K562 (cell line): ENCODE data around the gene FKRP. TPM values are rescaled to one million over a fixed set of nuclear protein-coding genes. Genes with fewer than 3 reads are reported as not detected.

Experiments used
- ATF2 ChIP-seq: sonication (generic); formaldehyde crosslinking; IDR thresholded peaks from 2 replicates; pipeline ENCODE4 v1.8.1; 2022; ENCODE audit warnings: missing genetic modification reagents
- BACH1 ChIP-seq: fragments of 200-800 bp; sonication (Bioruptor generic); IDR thresholded peaks from 2 replicates; pipeline ENCODE4 v1.6.1; 2016; ENCODE audit warnings: missing genetic modification characterization, missing compliant biosample characterization
- DMBX1 ChIP-seq: fragments of 250-450 bp; sonication (Bioruptor Pico); IDR thresholded peaks from 2 replicates; pipeline ENCODE4 v1.8.0; 2022; ENCODE audit warnings: inconsistent platforms, mild to moderate bottlenecking, moderate library complexity, borderline replicate concordance
- ETV1 ChIP-seq: fragments of 450-650 bp; conservative IDR thresholded peaks from 2 replicates; pipeline ENCODE4 v1.6.1; 2016; ENCODE audit warnings: missing genetic modification characterization, control low read depth, low read depth, missing compliant biosample characterization
- FOS ChIP-seq: IDR thresholded peaks from 3 replicates; pipeline ENCODE4 v1.6.1; 2011; ENCODE audit not compliant: insufficient read length; ENCODE audit errors: extremely low read depth
- FOXK2 ChIP-seq, 2 experiments: fragments of 450-650 bp; IDR thresholded peaks in 1 of 2; conservative IDR thresholded peaks in 1 of 2; 2 replicates each; pipeline ENCODE4 v1.6.1; 2016; ENCODE audit warnings: low read depth in 2 of 2, mild to moderate bottlenecking in 1 of 2
- HLTF ChIP-seq: fragments of 450-650 bp; IDR thresholded peaks from 2 replicates; pipeline ENCODE4 v1.6.1; 2016
- JUN ChIP-seq, 2 experiments: sonication (generic) in 1 of 2; formaldehyde crosslinking in 1 of 2; IDR thresholded peaks; 2 replicates each; pipeline versions ENCODE4 v1.6.1 to v1.8.0; 2012 to 2022; ENCODE audit warnings: borderline replicate concordance in 2 of 2, mild to moderate bottlenecking in 2 of 2, improper control_type of control experiment in 1 of 2, low read depth in 1 of 2, low read length in 1 of 2, missing genetic modification reagents in 1 of 2
- MECOM ChIP-seq: fragments of 250-450 bp; sonication (Bioruptor Pico); IDR thresholded peaks from 2 replicates; pipeline ENCODE4 v1.8.0; 2022; ENCODE audit warnings: inconsistent platforms
- NFRKB ChIP-seq: fragments of 450-650 bp; IDR thresholded peaks from 2 replicates; pipeline ENCODE4 v1.6.1; 2016; ENCODE audit warnings: low read depth
- NR1H2 ChIP-seq: sonication (generic); formaldehyde crosslinking; IDR thresholded peaks from 2 replicates; pipeline ENCODE4 v1.4.0; 2020; ENCODE audit warnings: mild to moderate bottlenecking, missing genetic modification reagents
- NR2C1 ChIP-seq, 2 experiments: fragments of 450-650 bp; IDR thresholded peaks; 2 replicates each; pipeline ENCODE4 v1.6.1; 2017; ENCODE audit warnings: mild to moderate bottlenecking in 2 of 2, antibody characterized with exemption in 1 of 2, inconsistent platforms in 1 of 2, missing compliant biosample characterization in 1 of 2, missing genetic modification characterization in 1 of 2
- NR2F6 ChIP-seq: fragments of 450-650 bp; formaldehyde crosslinking; IDR thresholded peaks from 2 replicates; pipeline ENCODE4 v1.4.0; 2020; ENCODE audit warnings: mild to moderate bottlenecking
- PHF21A ChIP-seq: fragments of 450-650 bp; IDR thresholded peaks from 2 replicates; pipeline ENCODE4 v1.6.1; 2017; ENCODE audit warnings: low read depth, borderline replicate concordance
- SAFB ChIP-seq: fragments of 200-400 bp; formaldehyde crosslinking; IDR thresholded peaks from 2 replicates; pipeline ENCODE4 v1.6.1; 2017; ENCODE audit warnings: low read depth, low read length, borderline replicate concordance
- SAFB2 ChIP-seq: fragments of 200-400 bp; formaldehyde crosslinking; IDR thresholded peaks from 2 replicates; pipeline ENCODE4 v1.6.1; 2018; ENCODE audit warnings: borderline replicate concordance, low read length, low read depth, moderate library complexity; ENCODE audit not compliant: severe bottlenecking
- SMARCA4 ChIP-seq: fragments of 450-650 bp; IDR thresholded peaks from 2 replicates; pipeline ENCODE4 v1.6.1; 2016
- STAG1 ChIP-seq: sonication (generic); formaldehyde crosslinking; IDR thresholded peaks from 2 replicates; pipeline ENCODE4 v1.5.0; 2020; ENCODE audit warnings: missing genetic modification reagents, borderline replicate concordance
- STAT5A ChIP-seq: IDR thresholded peaks from 2 replicates; pipeline ENCODE4 v1.6.1; 2012; ENCODE audit warnings: low read length, inconsistent platforms, borderline replicate concordance
- ZKSCAN1 ChIP-seq: fragments of 150-350 bp; IDR thresholded peaks from 2 replicates; pipeline ENCODE4 v1.6.1; 2016; ENCODE audit warnings: low read depth, low read length
- ZNF224 ChIP-seq: sonication (generic); formaldehyde crosslinking; IDR thresholded peaks from 2 replicates; pipeline ENCODE4 v1.8.0; 2022; ENCODE audit warnings: mild to moderate bottlenecking, missing genetic modification reagents
- ZNF384 ChIP-seq: IDR thresholded peaks from 2 replicates; pipeline ENCODE4 v1.6.1; 2012; ENCODE audit warnings: low read depth, low read length, improper control_type of control experiment
- ZNF75A ChIP-seq: fragments of 450-650 bp; formaldehyde crosslinking; IDR thresholded peaks from 2 replicates; pipeline ENCODE4 v1.4.0; 2020; ENCODE audit warnings: mild to moderate bottlenecking
- ZNF766 ChIP-seq: fragments of 200-800 bp; sonication (Bioruptor generic); conservative IDR thresholded peaks from 2 replicates; pipeline ENCODE4 v1.6.1; 2016; ENCODE audit warnings: missing genetic modification characterization, missing compliant biosample characterization
- ZNF830 ChIP-seq: fragments of 250-450 bp; sonication (Bioruptor Pico); IDR thresholded peaks from 2 replicates; pipeline ENCODE4 v1.5.0; 2021; ENCODE audit warnings: mild to moderate bottlenecking
- polyA plus RNA-seq, 8 experiments: library from polyadenylated mRNA; depleted of rRNA in 4 of 8; stranded (reverse) in 5 of 8; unstranded in 3 of 8; fragments of >200 nt; fragmentation: Nextera tagmentation in 2 of 8; fragmentation: Illumina TruSeq in 1 of 8; extraction: Ambion mirVana in 2 of 8; extraction: Trizol in 1 of 8; gene quantifications; 2 replicates each; pipeline versions ENCODE4 v1.2.1 to v1.2.3, GENCODE V29; 2011 to 2014; ENCODE audit warnings: inconsistent platforms in 1 of 8, missing spikeins in 1 of 8
- total RNA-seq, 7 experiments: library from RNA; depleted of rRNA in 6 of 7; stranded (reverse); fragments of >200 nt in 6 of 7; fragmentation: Illumina TruSeq in 2 of 7; extraction: Trizol in 2 of 7; gene quantifications; 2 replicates each; pipeline versions ENCODE4 v1.2.1 to v1.2.3, GENCODE V29; 2011 to 2021; ENCODE audit warnings: low replicate concordance in 1 of 7
- TF ChIP-seq, protein P1 (sequence below): fragments of 450-650 bp; IDR thresholded peaks from 2 replicates; pipeline ENCODE4 v1.6.1; 2016; ENCODE audit warnings: mild to moderate bottlenecking

Gene FKRP
- total and polyA plus RNA-seq, 9 of the 15 experiments (the other 6 are each of a cell fraction or from before 2014, with no cell fraction given), result 0.68 to 16.1 (median 6.5) TPM

- TF ChIP-seq SAFB, result no peak
- peak; percentile 75 for TF ChIP-seq ZKSCAN1
- no peak for TF ChIP-seq NR2C1 (IDR thresholded peaks at IDR 0.05)
- TF ChIP-seq NR2C1 (tag; IDR thresholded peaks at IDR 0.05), result peak; percentile 39; the same call in 1 of the 2 replicates
- peak; percentile 91 for TF ChIP-seq SMARCA4
- TF ChIP-seq ZNF384, result peak; percentile 10; the same call in 1 of the 2 replicates
- peak; percentile 91 to 92 for TF ChIP-seq FOXK2 (conservative IDR thresholded peaks at IDR 0.05 in 1 of 2, IDR thresholded peaks at IDR 0.05 in 1 of 2; ENCODE audit: low read depth in 2 of 2)
- TF ChIP-seq ETV1, result peak; percentile 69
- TF ChIP-seq NFRKB, result 0 out of 2 replicates have a peak, but pooled peaks have one; percentile 76
- TF ChIP-seq NR2F6 (CRISPR knock-in tag), result no peak
- TF ChIP-seq MECOM (CRISPR knock-in tag), result no peak
- peak; percentile 84; the same call in 1 of the 2 replicates for TF ChIP-seq JUN (IDR thresholded peaks at IDR 0.05; ENCODE audit: borderline replicate concordance, low read depth, low read length)
- TF ChIP-seq JUN (CRISPR knock-in tag; IDR thresholded peaks at IDR 0.05; ENCODE audit: borderline replicate concordance), result peak; percentile 1; the same call in 1 of the 2 replicates
- TF ChIP-seq BACH1 (tag), result peak; percentile 95
- TF ChIP-seq FOS, result peak; percentile 49
- 0 out of 2 replicates have a peak, but pooled peaks have one; percentile 11 for TF ChIP-seq NR1H2 (CRISPR knock-in tag)
- TF ChIP-seq DMBX1 (CRISPR knock-in tag), result peak; percentile 42; the same call in 1 of the 2 replicates
- TF ChIP-seq, protein P1, sequence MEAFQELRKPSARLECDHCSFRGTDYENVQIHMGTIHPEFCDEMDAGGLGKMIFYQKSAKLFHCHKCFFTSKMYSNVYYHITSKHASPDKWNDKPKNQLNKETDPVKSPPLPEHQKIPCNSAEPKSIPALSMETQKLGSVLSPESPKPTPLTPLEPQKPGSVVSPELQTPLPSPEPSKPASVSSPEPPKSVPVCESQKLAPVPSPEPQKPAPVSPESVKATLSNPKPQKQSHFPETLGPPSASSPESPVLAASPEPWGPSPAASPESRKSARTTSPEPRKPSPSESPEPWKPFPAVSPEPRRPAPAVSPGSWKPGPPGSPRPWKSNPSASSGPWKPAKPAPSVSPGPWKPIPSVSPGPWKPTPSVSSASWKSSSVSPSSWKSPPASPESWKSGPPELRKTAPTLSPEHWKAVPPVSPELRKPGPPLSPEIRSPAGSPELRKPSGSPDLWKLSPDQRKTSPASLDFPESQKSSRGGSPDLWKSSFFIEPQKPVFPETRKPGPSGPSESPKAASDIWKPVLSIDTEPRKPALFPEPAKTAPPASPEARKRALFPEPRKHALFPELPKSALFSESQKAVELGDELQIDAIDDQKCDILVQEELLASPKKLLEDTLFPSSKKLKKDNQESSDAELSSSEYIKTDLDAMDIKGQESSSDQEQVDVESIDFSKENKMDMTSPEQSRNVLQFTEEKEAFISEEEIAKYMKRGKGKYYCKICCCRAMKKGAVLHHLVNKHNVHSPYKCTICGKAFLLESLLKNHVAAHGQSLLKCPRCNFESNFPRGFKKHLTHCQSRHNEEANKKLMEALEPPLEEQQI, result no peak
- no peak for TF ChIP-seq HLTF
- TF ChIP-seq SAFB2, result no peak
- no peak for TF ChIP-seq ZNF830
- TF ChIP-seq STAT5A, result peak; percentile 69
- TF ChIP-seq PHF21A, result peak; percentile 88; the same call in 1 of the 2 replicates
- TF ChIP-seq ZNF75A (CRISPR knock-in tag), result no peak
- TF ChIP-seq ATF2 (CRISPR knock-in tag), result no peak
- TF ChIP-seq ZNF766 (CRISPR knock-in tag), result peak; percentile 34; the same call in 1 of the 2 replicates
- no peak for TF ChIP-seq ZNF224 (CRISPR knock-in tag)
- TF ChIP-seq STAG1, result no peak
Observed at GRCh38 chr19:46786236-46787039, 40.6 kb downstream of the FKRP start (continued).
